PFSK-1 (cell line): ENCODE data around the gene TSGA10.

ENCODE experiments used
- POLR2AphosphoS5 ChIP-seq: IDR thresholded peaks from 2 replicates; pipeline ENCODE4 v1.6.1; 2012; ENCODE audit warnings: low read depth, mild to moderate bottlenecking, control low read depth, low read length, moderate library complexity
- TAF1 ChIP-seq: IDR thresholded peaks from 2 replicates; pipeline ENCODE4 v1.6.1; 2012; ENCODE audit warnings: low read length, control low read depth, borderline replicate concordance; ENCODE audit not compliant: insufficient read depth
- TF ChIP-seq, protein P1 (sequence below), 2 experiments: IDR thresholded peaks; 2 replicates each; pipeline versions ENCODE4 v1.6.1 to v1.8.0; 2011 to 2012; ENCODE audit warnings: low read depth in 2 of 2, low read length in 2 of 2, control low read depth in 1 of 2, inconsistent platforms in 1 of 2, mild to moderate bottlenecking in 1 of 2, moderate library complexity in 1 of 2; ENCODE audit not compliant: insufficient read depth in 1 of 2

DNA sequence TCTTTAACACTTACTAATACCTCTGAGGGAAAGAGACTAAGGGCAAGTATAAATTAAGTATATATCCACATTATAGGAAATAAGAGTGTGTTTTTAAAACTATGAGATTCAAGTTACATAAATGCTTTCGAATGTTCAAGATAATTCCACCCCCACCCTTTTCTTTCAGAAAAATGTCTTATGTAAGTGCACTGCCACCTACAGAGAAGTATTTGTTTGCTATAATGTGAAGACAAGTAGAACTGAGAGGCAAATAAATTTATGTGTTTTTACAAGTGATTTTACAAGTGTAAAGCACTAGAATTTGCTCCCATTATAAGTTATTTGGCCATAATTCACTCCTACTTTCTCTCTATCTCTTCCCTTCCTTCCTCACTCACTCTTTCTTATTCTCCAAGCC lies 118.8 kb downstream of the TSGA10 start:
- TF ChIP-seq TAF1 (no peak), POLR2AphosphoS5 (no peak)
- TF ChIP-seq, protein P1, sequence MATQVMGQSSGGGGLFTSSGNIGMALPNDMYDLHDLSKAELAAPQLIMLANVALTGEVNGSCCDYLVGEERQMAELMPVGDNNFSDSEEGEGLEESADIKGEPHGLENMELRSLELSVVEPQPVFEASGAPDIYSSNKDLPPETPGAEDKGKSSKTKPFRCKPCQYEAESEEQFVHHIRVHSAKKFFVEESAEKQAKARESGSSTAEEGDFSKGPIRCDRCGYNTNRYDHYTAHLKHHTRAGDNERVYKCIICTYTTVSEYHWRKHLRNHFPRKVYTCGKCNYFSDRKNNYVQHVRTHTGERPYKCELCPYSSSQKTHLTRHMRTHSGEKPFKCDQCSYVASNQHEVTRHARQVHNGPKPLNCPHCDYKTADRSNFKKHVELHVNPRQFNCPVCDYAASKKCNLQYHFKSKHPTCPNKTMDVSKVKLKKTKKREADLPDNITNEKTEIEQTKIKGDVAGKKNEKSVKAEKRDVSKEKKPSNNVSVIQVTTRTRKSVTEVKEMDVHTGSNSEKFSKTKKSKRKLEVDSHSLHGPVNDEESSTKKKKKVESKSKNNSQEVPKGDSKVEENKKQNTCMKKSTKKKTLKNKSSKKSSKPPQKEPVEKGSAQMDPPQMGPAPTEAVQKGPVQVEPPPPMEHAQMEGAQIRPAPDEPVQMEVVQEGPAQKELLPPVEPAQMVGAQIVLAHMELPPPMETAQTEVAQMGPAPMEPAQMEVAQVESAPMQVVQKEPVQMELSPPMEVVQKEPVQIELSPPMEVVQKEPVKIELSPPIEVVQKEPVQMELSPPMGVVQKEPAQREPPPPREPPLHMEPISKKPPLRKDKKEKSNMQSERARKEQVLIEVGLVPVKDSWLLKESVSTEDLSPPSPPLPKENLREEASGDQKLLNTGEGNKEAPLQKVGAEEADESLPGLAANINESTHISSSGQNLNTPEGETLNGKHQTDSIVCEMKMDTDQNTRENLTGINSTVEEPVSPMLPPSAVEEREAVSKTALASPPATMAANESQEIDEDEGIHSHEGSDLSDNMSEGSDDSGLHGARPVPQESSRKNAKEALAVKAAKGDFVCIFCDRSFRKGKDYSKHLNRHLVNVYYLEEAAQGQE (IDR thresholded peaks at IDR 0.05; ENCODE audit: insufficient read depth in 1 of 2, low read depth in 2 of 2, low read length in 2 of 2), result no peak
